ENCODE measurements around the gene ZCCHC2. TPM values are rescaled to one million over a fixed set of nuclear protein-coding genes. Genes with fewer than 3 reads are reported as not detected.

ZCCHC2 gene
- total RNA-seq, 1 donor from 2014 or later, result 14.8 TPM

GRCh38 chr18:62617793-62618591 is 95.2 kb downstream of the ZCCHC2 start:
- H3K4me3 ChIP-seq (ENCODE audit: low read depth, low read length), result no peak overlapping the region
- no peak for DNase-seq (ENCODE audit: low read depth)
- no peak for TF ChIP-seq CTCF (conservative IDR thresholded peaks at IDR 0.05; ENCODE audit: low read depth, low read length)

DNA sequence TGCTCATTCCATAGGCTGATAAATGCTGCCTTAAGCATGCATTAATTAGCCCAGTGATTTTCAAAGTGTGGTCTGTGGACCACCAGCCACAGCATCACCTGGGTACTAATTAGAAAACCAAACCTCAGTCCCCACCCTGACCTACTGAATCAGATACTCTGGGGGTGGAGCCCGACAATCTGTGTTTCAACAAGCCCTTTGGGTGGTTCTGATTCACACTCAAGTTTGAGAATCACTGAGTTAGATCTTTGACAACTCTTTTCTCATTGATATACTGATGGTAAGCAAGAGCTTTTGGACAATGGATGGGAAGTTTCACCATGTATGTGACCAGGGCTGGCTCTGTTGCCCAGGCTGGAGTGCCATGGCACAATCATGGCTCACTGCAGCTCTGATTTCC is 95.9 kb downstream of the ZCCHC2 start:
- no peak for TF ChIP-seq CTCF (conservative IDR thresholded peaks at IDR 0.05; ENCODE audit: low read depth, low read length)
- no peak for DNase-seq (ENCODE audit: low read depth)

DNA sequence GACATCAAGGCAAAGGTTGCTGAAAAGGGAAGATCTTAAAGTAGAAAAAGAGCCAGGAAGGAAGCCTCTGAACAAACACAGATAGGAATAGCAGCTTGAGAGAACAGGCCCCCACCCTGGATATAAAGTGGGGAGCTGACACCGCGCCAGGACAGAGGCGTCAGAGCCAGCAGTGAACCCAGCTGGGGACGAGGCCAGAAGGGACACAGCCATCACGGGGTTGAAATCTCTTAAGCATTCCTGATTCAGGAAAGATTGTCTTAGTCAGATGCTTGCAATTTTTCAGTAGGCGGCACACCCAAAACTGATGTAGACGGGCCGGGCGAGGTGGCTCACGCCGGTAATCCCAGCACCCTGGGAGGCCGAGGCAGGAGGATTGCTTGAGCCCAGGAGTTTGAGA is 98.7 kb downstream of the ZCCHC2 start:
- H3K4me3 ChIP-seq (ENCODE audit: low read depth, low read length), result no peak overlapping the region
- TF ChIP-seq CTCF (conservative IDR thresholded peaks at IDR 0.05; ENCODE audit: low read depth, low read length), result no peak
- DNase-seq (ENCODE audit: low read depth), result no peak

More for the DNA sequence above, 95.9 kb downstream of the ZCCHC2 start:
- H3K4me3 ChIP-seq (ENCODE audit: low read depth, low read length), result no peak overlapping the region

- H3K4me3 ChIP-seq (ENCODE audit: low read depth, low read length), result no peak overlapping the region
- DNase-seq (ENCODE audit: low read depth), result no peak
- no peak for TF ChIP-seq CTCF (conservative IDR thresholded peaks at IDR 0.05; ENCODE audit: low read depth, low read length)
Observed at GRCh38 chr18:62625019-62625418, 102.2 kb downstream of the ZCCHC2 start.

Other genes with a start within 250 kb of the ZCCHC2 start
- gene TNFRSF11A, start 197.7 kb upstream of the ZCCHC2 start, total RNA-seq, result 0.80 and 4.2 TPM in 2 replicates
- gene PHLPP1, start 192.5 kb downstream of the ZCCHC2 start, total RNA-seq, result 4.7 and 9.0 TPM in 2 replicates

Measured in epithelial cell of proximal tubule (primary cell).